Heart right ventricle (tissue), 16 donors: Measurements from ENCODE around the gene ARHGAP36. TPM values are rescaled to one million over a fixed set of nuclear protein-coding genes. Genes with fewer than 3 reads are reported as not detected.

ENCODE experiments used
- ATAC-seq, 8 donors: fragments of 200-7000 bp; cut with Tn5 transposase; one replicate each; pipeline ENCODE4 v1.9.1; 2020; ENCODE audit warnings: mild to moderate bottlenecking in 8 of 8, moderate library complexity in 8 of 8, moderate number of reproducible peaks in 1 of 8
- DNase-seq, 2 donors: peaks; one replicate each; pipeline ENCODE4 v3.0.0-alpha.2; 2020
- H3K27ac ChIP-seq, 10 donors: fragments of 200-600 bp; sonication (generic) in 2 of 10; one replicate each; pipeline versions ENCODE4 v1.5.0 to v1.8.0; 2020 to 2022; ENCODE audit warnings: mild to moderate bottlenecking in 3 of 10
- H3K27me3 ChIP-seq, 7 donors: fragments of 200-600 bp; one replicate each; pipeline ENCODE4 v1.8.0; 2021 to 2022; ENCODE audit warnings: mild to moderate bottlenecking in 2 of 7
- H3K36me3 ChIP-seq, 9 donors: fragments of 200-600 bp; sonication (generic) in 1 of 9; one replicate each; pipeline versions ENCODE4 v1.5.0 to v1.8.0; 2020 to 2022; ENCODE audit warnings: mild to moderate bottlenecking in 2 of 9
- H3K4me1 ChIP-seq, 9 donors: fragments of 200-600 bp; sonication (generic) in 1 of 9; one replicate each; pipeline versions ENCODE4 v1.5.0 to v1.8.0; 2020 to 2022; ENCODE audit warnings: mild to moderate bottlenecking in 4 of 9
- H3K4me3 ChIP-seq, 10 donors: fragments of 200-600 bp; sonication (generic) in 2 of 10; one replicate each; pipeline versions ENCODE4 v1.5.0 to v1.8.0; 2020 to 2022; ENCODE audit warnings: mild to moderate bottlenecking in 7 of 10, moderate library complexity in 2 of 10
- H3K9me3 ChIP-seq, 11 donors: fragments of 200-600 bp in 10 of 11; sonication (generic) in 2 of 11; one replicate each; pipeline versions ENCODE4 v1.5.0 to v1.8.0; 2013 to 2022; ENCODE audit warnings: mild to moderate bottlenecking in 2 of 11, control low read depth in 1 of 11, moderate library complexity in 1 of 11
- CTCF ChIP-seq, 9 donors: fragments of 200-600 bp; sonication (generic) in 2 of 9; IDR thresholded peaks; one replicate each; pipeline versions ENCODE4 v1.5.0 to v1.8.0; 2021 to 2022; ENCODE audit warnings: antibody characterized with exemption in 9 of 9, mild to moderate bottlenecking in 5 of 9, moderate library complexity in 1 of 9
- WGBS, 2 donors: extraction: QIAGEN DNeasy Blood & Tissue Kit; methylation state at CpG; one replicate each; pipeline ENCODE4 v1.1.7; 2013; ENCODE audit warnings: inconsistent platforms in 1 of 2; 5-methylcytosine and 5-hydroxymethylcytosine counted together
- intact Hi-C, 10 donors: fragments of 100-400 bp; cut with DNase I; formaldehyde crosslinking; loops; one replicate each; pipeline versions ENCODE4 v1.11.1 to v1.14.2; 2022
- polyA plus RNA-seq, 2 donors: library from polyadenylated mRNA; stranded (reverse); fragments of 200-250 nt; gene quantifications; one replicate each; pipeline ENCODE4 v1.2.3, GENCODE V29; 2013
- total RNA-seq, 10 donors: library from RNA; stranded (reverse); fragmentation: NEBNext Ultra II Directional in 3 of 10; extraction: Animal tissue kit (Norgen Biotek cat#: 25700) in 3 of 10; gene quantifications; one replicate each; pipeline versions ENCODE4 v1.2.1 to v1.2.4, GENCODE V29; 2021 to 2023
- donor health status: Arrhythmogenic right ventricular cardiomyopathy.
- donor health status: ischemic (EF 13 %, LVEDD 7.1; RV severe dilation, severe dysfunction).
- donor health status: healthy with polysubstance abuse.
- donor health status: DM: no; HTN: yes; CAD: no.
- donor health status: DM: no; HTN: no; CAD: no.
- donor health status: ischemic (EF 25% LVEDD 6.9; RV normal size, moderate dysfunction).
- donor health status: ischemic (EF 25% LVEDD 5.7; RV mildly dilated, moderate dysfunction).
- donor health status: healthy.
- donor health status: DM: yes; HTN: yes; CAD: no.
- donor health status: Ischemic cardiomyopathy.
- donor health status: ischemic (EF 35%, LVEDD 5.7; RV mildly dilated, moderate dysfunction).
- donor health status: nonischemic (EF 11% LVEDD 7.7; RV severe dilation, severe dysfunction).
- donor health status: DM: yes; HTN: yes; CAD: no.
- donor health status: PGD.
- donor health status: ischemic (EF 29% LVEDD 5.4; RV normal size, mild dysfunction).
- donor health status: nonischemic (EF 23%, LVEDD 6.1; RV moderate dilation, normal function).

ARHGAP36 gene
- total and polyA plus RNA-seq, 12 donors: not detected

GRCh38 chrX:131139072-131139471 is 80.9 kb downstream of the ARHGAP36 start:
- no peak for DNase-seq
- 79 to 94% methylated on average over 2 of the region's 2 CpGs for WGBS, 2 donors

More at GRCh38 chrX:131139072-131139471, 80.9 kb downstream of the ARHGAP36 start:
- no peak overlapping the region for H3K4me3 ChIP-seq
- no peaks in the 10 kb centered on the region for H3K4me1 ChIP-seq
- H3K27ac ChIP-seq: no peak overlapping the region
- no peaks in the 10 kb centered on the region for H3K27me3 ChIP-seq
- ATAC-seq: no peak
- intact Hi-C loops: no loop called here
- no peaks in the 10 kb centered on the region for H3K36me3 ChIP-seq
- peaks cover 0 to 6% (median 0%) of the 10 kb centered on the region in 11 donors for H3K9me3 ChIP-seq
- TF ChIP-seq CTCF (IDR thresholded peaks at IDR 0.05): no peak

Other genes starting within 250 kb of the ARHGAP36 start
- 10 to 100 TPM; 15.6 to 22.6 (median 18.9) TPM for gene ENOX2, start 155.1 kb upstream of the ARHGAP36 start, total RNA-seq
- 1 to 10 TPM; 3.4 to 6.2 TPM for gene ENOX2, start 155.1 kb upstream of the ARHGAP36 start, polyA plus RNA-seq
- gene IGSF1, start 231.0 kb downstream of the ARHGAP36 start, total RNA-seq: 10 to 100 TPM in 1 of 10 donors, 1 to 10 TPM in 9; 2.0 to 21.4 (median 5.4) TPM
- gene IGSF1, start 231.0 kb downstream of the ARHGAP36 start, polyA plus RNA-seq: under 1 TPM; 0.19 to 0.51 TPM